ENCODE results near the gene AVP. TPM values are rescaled to one million over a fixed set of nuclear protein-coding genes. Genes with fewer than 3 reads are reported as not detected.

AVP gene
- polyA plus RNA-seq, 4 donors, result 0.43 TPM; not detected in 3

- no peak for DNase-seq (ENCODE audit: low read depth in 4 of 4, low spot score in 3 of 4)
Measured at GRCh38 chr20:3111507-3111906, 27.0 kb upstream of the AVP start.

DNA sequence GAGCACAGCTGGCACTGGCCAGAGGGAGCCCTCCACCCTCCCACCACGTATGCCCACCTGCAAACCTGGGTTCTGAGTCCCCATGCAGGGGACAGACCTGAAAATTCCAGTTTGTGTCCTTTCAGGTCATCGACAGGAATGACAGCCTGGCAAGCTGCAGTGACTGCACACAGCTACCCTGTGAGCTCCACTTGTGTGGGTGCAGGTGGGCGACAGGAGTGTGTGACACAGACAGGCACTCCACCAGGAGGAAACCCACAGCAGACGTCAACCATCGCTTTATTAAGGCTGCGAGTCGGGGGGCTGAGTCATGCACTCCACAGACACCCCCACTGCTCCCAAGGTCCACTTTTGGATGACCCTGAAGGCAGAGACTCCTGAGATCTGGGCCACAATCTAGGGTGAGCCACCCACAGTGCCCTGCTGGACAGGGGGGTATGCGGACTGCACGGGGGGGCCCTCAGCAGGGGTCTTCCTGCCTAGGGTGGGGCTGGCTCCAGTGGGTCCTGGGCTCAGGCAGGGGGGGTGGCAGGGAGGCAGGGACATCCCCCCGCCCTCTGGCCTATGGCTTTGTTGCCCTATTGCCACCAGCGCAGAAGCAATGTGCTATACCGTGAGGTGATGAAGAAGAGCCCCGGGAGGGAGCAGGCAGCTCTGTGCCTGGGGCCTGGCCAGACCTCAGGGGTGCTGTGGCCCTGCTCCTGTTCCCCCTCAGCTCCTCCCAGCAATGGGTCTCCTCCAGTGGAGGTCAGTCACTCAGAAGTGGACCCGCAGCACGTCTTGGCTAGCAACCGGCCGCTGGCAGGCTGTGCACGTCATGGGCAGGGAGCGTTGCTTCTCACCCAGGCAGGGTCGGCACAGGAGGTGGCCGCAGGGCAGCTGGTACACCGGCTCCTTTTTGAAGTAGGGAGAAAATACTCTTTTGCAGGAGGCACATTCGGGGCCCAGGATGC is 25.1 kb upstream of the AVP start:
- DNase-seq (ENCODE audit: low read depth in 4 of 4, low spot score in 3 of 4), result no peak

GRCh38 chr20:3107464-3108025 is 23.0 kb upstream of the AVP start:
- DNase-seq (ENCODE audit: low read depth in 4 of 4, low spot score in 3 of 4), result no peak

DNA sequence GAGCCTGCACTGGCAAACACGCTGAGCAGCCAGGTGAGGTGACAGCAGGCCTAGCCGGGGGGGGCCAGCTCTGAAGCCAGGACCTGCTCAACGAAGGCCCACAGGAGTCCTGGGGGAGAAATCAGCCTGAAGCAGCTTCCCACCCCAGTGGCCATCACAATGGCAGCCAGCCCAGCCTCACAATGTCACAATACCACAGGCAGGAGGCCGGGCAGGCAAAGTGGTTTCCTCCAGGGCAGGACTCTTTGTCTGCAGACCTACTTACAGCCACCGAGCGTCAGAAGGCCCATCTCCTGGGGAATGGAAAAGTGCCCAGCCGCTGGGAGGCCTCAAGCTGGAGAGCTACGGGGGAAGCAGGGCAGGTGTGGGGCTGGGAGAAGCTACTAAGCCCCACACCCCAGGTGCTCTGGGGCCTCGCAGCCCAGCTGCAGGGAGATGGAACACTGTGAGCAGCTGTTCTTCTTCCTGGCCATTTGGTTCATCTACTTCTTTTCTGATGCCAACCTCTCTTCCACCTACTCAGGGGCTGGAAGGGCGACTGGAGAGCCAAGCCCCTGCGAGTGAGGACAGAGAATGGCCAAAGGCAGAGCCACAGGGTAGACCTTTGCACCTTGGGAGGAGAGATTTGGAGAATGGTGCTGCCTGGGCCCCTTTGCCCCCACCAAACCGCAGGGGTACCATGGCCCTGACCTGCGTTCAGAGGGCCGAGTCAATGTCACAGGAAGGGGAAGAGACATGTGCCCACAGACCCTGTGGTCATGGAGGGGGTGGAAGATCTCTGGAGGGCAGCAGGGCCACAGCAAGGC is 22.3 kb upstream of the AVP start:
- DNase-seq (ENCODE audit: low read depth in 4 of 4, low spot score in 3 of 4), result no peak

GRCh38 chr20:3106185-3106584 is 21.7 kb upstream of the AVP start:
- no peak for DNase-seq (ENCODE audit: low read depth in 4 of 4, low spot score in 3 of 4)

DNA sequence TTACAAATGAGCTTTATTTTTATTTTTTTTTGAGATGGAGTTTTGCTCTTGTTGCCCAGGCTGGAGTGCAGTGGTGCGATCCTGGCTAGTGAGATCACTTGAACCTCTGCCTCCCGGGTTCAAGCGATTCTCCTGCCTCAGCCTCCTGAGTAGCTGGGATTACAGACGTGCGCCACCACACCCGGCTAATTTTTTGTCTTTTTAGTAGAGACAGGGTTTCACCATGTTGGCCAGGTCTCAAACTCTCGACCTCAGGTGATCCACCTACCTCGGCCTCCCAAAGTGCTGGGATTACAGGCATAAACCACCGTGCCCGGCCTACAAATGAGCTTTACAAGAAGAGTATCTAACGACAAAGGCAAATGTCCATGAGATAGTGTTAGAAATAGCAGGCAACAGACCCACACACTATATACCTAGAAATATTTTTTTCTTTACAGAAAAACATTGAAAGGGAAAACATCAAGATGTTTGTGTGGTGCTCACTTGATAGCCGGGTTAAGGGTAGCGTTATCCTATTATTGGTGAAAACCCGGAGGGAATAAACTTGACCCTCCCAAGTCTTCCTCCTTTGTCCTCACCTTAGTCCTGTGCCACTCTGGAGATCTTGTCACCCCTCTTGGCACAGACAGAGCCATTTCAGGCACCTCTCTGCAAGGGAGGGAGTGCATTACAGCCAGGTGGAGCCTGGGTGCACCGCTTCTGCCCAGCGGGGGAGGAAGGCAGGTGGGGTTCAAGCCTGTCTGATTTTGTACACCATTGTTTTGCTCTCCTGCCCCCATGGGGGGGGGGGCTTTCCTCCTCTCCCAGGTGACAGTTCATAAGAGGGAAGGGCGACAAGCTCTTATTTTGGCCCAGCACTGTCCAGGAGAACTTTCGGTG is 21.0 kb upstream of the AVP start:
- DNase-seq (ENCODE audit: low read depth in 4 of 4, low spot score in 3 of 4), result no peak

- no peak for DNase-seq (ENCODE audit: low read depth in 4 of 4, low spot score in 3 of 4)
Measured at GRCh38 chr20:3103369-3104032, 19.0 kb upstream of the AVP start.

DNA sequence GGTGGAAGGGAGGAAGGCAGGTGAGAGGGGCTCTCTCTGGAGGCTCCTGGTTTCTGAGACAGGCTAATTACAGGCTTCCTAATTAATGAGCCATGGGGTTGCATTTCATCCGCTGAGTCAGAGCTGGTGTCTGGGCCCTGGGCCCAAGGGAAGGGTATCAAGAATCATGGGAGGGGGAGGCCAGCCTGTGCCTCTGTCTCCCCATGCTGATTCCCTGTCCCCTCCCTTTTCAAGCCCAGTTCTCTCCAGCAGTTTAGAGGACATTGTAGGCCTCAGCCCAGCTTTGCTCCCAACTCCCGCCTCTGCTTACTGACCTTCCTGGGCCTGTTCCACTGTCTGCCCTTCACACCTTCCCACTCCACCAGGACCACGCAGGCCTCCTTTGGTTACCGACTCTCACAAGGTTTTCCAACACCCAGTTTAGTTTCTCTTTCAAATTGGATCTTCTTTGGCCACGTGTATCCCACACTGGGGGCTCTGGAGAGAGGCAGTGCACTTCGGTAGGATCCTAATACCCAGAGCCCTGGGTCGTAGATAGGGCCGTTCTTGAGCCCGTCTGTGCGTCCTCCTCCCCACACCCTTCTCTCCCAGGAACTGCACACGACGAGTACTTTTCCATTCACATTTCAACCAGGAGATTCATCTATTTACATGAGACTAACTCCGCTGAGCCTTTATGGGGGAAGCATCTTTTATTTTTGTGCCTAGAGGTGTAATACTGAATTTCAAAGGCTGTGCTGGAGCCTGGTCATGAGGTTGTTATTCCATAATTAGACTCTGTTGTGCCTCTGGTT is 18.2 kb upstream of the AVP start:
- no peak for DNase-seq (ENCODE audit: low read depth in 4 of 4, low spot score in 3 of 4)

DNA sequence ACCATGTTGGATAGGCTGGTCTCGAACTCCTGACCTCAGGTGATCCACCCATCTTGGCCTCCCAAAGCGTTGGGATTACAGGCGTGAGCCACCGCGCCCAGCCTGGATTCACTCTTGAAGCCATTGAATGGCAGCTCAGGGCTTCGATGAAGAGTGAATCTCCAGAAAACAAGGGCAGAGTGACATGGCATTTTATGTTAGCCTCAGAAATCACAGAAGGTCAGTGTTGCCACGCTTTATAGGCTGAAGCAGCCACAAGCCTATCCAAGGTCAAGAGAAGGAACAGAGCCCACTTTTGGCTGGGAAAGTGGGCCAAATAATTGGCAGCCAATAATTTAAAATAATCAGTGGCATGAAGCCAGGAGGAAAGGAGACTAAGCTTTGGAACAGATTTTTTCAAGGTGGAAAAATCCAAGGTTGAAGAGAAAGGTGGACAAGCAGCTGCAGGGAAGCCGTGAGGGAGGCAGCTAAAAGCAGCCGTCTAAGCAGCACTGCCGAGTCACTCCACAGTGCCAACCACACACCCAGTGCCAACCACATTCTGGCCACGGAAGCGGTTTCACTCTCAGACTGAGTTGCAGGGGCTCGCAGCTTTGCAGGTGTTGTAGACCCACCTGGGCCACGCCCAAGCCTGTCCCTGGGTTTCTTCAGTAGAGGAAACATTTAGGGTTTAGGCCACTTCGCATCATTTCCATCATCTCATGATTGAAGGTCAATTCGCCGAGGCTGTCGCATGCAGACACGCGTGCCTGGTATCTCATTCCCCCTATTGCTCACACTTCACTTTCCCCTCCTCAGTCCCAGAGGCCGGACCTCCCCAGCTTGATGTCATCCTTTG is 17.4 kb upstream of the AVP start:
- no peak for DNase-seq (ENCODE audit: low read depth in 4 of 4, low spot score in 3 of 4)

DNA sequence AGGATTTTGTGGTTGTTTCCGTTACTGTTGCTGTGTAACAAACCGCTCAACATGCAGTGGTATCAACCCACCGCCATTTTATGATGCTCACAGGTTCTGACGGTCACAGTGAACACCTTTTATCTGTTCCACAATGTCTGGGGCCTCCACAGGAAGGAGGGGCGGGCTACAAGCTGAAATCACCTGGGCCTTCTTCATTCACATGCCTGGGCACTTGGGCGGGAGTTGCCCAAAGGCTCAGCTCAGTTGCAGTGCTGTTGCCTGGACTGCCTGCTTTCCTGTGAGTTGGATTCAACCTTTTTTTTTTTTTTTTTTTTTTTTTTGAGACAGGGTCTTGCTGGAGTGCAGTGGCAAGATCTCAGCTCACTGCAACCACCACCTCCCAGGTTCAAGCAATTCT is 16.7 kb upstream of the AVP start:
- no peak for DNase-seq (ENCODE audit: low read depth in 4 of 4, low spot score in 3 of 4)

DNA sequence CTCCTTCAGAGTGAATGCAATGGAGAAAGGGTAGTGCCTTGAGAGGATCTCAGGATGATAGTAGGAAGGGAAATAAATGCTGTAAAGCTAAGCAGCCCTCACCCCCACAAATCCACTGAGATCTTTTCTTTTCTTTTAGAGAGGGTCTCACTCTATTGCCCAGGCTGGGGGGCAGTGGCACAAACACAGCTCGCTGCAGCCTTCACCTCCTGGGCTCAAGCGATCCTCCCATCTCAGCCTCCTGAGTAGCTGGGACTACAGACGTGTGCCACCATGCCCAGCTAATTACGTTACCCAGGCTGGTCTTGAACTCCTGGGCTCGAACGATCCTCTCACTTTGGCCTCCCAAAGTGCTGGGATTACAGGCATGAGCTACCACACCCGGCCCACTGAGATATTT is 16.0 kb upstream of the AVP start:
- DNase-seq (ENCODE audit: low read depth in 4 of 4, low spot score in 3 of 4), result no peak

- DNase-seq (ENCODE audit: low read depth in 4 of 4, low spot score in 3 of 4), result no peak
Measured at GRCh38 chr20:3094848-3095629, 10.5 kb upstream of the AVP start.

GRCh38 chr20:3093861-3094361 is 9.4 kb upstream of the AVP start:
- DNase-seq (ENCODE audit: low read depth in 4 of 4, low spot score in 3 of 4), result no peak

GRCh38 chr20:3092611-3093379 is 8.3 kb upstream of the AVP start:
- DNase-seq (ENCODE audit: low read depth in 4 of 4, low spot score in 3 of 4), result no peak

- no peak for DNase-seq (ENCODE audit: low read depth in 4 of 4, low spot score in 3 of 4)
Measured at GRCh38 chr20:3090565-3090964, 6.0 kb upstream of the AVP start.

DNA sequence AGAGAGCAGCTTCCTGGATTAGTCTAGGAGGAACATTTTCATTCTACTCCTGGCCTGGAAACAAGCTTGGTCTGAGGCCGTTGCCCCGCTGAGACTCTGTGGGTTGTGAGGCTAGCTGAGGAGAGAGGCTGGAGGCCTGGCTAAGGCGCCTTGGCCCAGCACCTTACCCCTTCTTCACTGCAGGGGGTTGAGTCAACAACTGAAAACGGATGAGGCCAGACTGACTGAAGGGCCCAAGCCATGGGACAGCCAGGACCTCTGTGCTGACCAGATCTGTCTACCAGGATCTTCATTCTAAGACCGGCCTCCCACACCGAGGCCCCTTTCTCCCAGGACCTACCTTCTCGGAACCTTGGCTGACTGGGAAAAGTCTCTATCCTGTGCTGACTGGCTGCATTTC is 3.5 kb upstream of the AVP start:
- no peak for DNase-seq (ENCODE audit: low read depth in 4 of 4, low spot score in 3 of 4)

Measured in left renal pelvis (tissue), 4 donors.